ENCODE data around the gene ZNF417. TPM values are rescaled to one million over a fixed set of nuclear protein-coding genes. Genes with fewer than 3 reads are reported as not detected.

ZNF417 gene
- total and polyA plus RNA-seq, 2 of the 8 experiments (the other 6 are each of a cell fraction or from before 2014, with no cell fraction given): 5.4 to 19.2 TPM

DNA sequence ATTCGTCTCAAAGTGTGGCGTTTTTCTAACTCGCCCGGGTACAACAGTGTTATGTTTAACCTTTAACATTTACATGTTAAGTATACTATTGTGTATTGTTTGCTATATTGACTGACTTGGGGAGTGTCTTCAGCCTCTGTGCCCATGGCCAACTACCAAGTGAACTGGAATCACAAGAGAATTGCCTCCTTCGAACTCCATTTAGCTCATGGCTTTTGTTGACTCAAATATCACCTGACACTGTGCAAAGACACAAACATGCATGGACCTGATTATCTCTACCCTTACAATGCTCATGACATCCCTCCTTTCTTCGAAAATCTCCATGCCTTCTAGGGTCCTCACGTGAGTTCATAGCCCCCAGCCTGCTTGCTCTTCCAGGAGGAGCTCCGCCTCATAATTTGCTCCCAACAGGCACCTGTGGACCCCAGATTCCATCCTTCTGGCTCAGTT, 28.3 kb downstream of the ZNF417 start (continued):
- TF ChIP-seq, protein P1, sequence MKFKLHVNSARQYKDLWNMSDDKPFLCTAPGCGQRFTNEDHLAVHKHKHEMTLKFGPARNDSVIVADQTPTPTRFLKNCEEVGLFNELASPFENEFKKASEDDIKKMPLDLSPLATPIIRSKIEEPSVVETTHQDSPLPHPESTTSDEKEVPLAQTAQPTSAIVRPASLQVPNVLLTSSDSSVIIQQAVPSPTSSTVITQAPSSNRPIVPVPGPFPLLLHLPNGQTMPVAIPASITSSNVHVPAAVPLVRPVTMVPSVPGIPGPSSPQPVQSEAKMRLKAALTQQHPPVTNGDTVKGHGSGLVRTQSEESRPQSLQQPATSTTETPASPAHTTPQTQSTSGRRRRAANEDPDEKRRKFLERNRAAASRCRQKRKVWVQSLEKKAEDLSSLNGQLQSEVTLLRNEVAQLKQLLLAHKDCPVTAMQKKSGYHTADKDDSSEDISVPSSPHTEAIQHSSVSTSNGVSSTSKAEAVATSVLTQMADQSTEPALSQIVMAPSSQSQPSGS (IDR thresholded peaks at IDR 0.05; ENCODE audit: low read length): no peak
- TF ChIP-seq NANOG (IDR thresholded peaks at IDR 0.05; ENCODE audit: insufficient read depth, low read depth, low read length, poor library complexity, severe bottlenecking) (no peak), POU5F1 (IDR thresholded peaks at IDR 0.05; ENCODE audit: low read depth, low read length) (no peak), BCL11A (IDR thresholded peaks at IDR 0.05; ENCODE audit: low read depth in 2 of 2, low read length in 2 of 2) (no peak)
